K562 (cell line): ENCODE data around the gene P2RY11. TPM values are rescaled to one million over a fixed set of nuclear protein-coding genes. Genes with fewer than 3 reads are reported as not detected.
A peak's percentile ranks its signal among the peaks of the same experiment; 100 is the strongest.

Source experiments
- ATAC-seq: fragments of 200-7000 bp; cut with Tn5 transposase; 3 replicates; pipeline ENCODE4 v1.9.1; 2020; ENCODE audit warnings: moderate library complexity
- BruUV-seq: library from RNA; stranded (reverse); fragments of 400-500 nt; replicated peaks from 2 replicates; lab custom pipeline; 2021; lab: Mats Ljungman, UMichigan
- CTCF ChIA-PET: fragments of 300-600 bp; formaldehyde crosslinking; extraction: SDS; loops from one replicate; lab custom pipeline; 2021; ENCODE audit warnings: low intra/inter-chr PET ratio; lab: Yijun Ruan, JAX
- POLR2A ChIA-PET: fragments of 300-600, 350-650 bp; sonication (Branson Sonifier 250); formaldehyde crosslinking; extraction: SDS; loops from one replicate; lab custom pipeline; 2021; ENCODE audit warnings: antibody characterized with exemption, inconsistent platforms; lab: Yijun Ruan, JAX
- DNase-seq, 4 experiments: peaks; one replicate each; pipeline versions ENCODE4 v3.0.0 to v3.0.0-alpha.2; 2011 to 2018; ENCODE audit warnings: low spot score in 3 of 4, mixed read lengths in 3 of 4; ENCODE audit errors: extremely low read depth in 1 of 4
- FAIRE-seq: peaks from 2 replicates; lab custom pipeline; 2011; peaks lifted over from hg19 to GRCh38; lab: Jason Lieb, UNC
- H2AFZ ChIP-seq: 2 replicates; pipeline ENCODE4 v1.6.0; 2011; ENCODE audit warnings: low read depth, low read length, control low read depth, inconsistent platforms
- H3K27ac ChIP-seq: fragments of 200-600 bp; 3 replicates; pipeline ENCODE4 v1.8.0; 2011; ENCODE audit warnings: low read depth, mild to moderate bottlenecking, control low read depth, inconsistent platforms, low read length, moderate library complexity, mixed read lengths; ENCODE audit errors: extremely low read depth
- H3K27me3 ChIP-seq, 2 experiments: fragments of 300-600 bp in 1 of 2; 2 replicates in 1 of 2; 3 replicates in 1 of 2; pipeline versions ENCODE4 v1.6.0 to v1.8.0; 2011; ENCODE audit warnings: inconsistent platforms in 2 of 2, low read length in 2 of 2, mild to moderate bottlenecking in 1 of 2, mixed read lengths in 1 of 2, moderate library complexity in 1 of 2; ENCODE audit not compliant: control insufficient read depth in 2 of 2, insufficient read depth in 2 of 2
- H3K36me3 ChIP-seq: fragments of 300-600 bp; 3 replicates; pipeline ENCODE4 v1.8.0; 2011; ENCODE audit warnings: mild to moderate bottlenecking, low read length, inconsistent platforms; ENCODE audit not compliant: control insufficient read depth, insufficient read depth
- H3K4me1 ChIP-seq, 2 experiments: fragments of 200-600 bp in 1 of 2; replicated peaks in 1 of 2; 2 replicates in 1 of 2; 3 replicates in 1 of 2; pipeline versions ENCODE4 v1.5.1 to v1.8.0; 2011; ENCODE audit warnings: inconsistent platforms in 2 of 2, low read length in 2 of 2, mild to moderate bottlenecking in 1 of 2, mixed read lengths in 1 of 2, moderate library complexity in 1 of 2; ENCODE audit not compliant: control insufficient read depth in 2 of 2, insufficient read depth in 2 of 2
- H3K4me2 ChIP-seq: 2 replicates; pipeline ENCODE4 v1.6.1; 2011; ENCODE audit warnings: low read length, control low read depth, inconsistent platforms, mixed read lengths; ENCODE audit not compliant: insufficient read depth
- H3K4me3 ChIP-seq: fragments of 200-600 bp; sonication (generic), shearing (Covaris generic); 2 replicates; pipeline ENCODE4 v1.5.1; 2016; ENCODE audit warnings: control low read depth, inconsistent platforms
- H3K79me2 ChIP-seq: fragments of 200-600 bp; 3 replicates; pipeline ENCODE4 v1.8.0; 2011; ENCODE audit warnings: low read length, inconsistent platforms; ENCODE audit not compliant: control insufficient read depth, insufficient read depth
- H3K9ac ChIP-seq, 2 experiments: 2 replicates each; pipeline versions ENCODE4 v1.6.0 to v1.6.1; 2011; ENCODE audit warnings: low read depth in 2 of 2, low read length in 2 of 2, control low read depth in 1 of 2, inconsistent platforms in 1 of 2, mild to moderate bottlenecking in 1 of 2, mixed read lengths in 1 of 2; ENCODE audit not compliant: insufficient read depth in 1 of 2
- H3K9me1 ChIP-seq: one replicate; pipeline ENCODE4 v1.6.0; 2011; ENCODE audit warnings: inconsistent platforms, mild to moderate bottlenecking, low read length, moderate library complexity; ENCODE audit not compliant: control insufficient read depth, insufficient read depth
- H3K9me3 ChIP-seq: replicated peaks from 2 replicates; pipeline ENCODE4 v1.5.1; 2011; ENCODE audit warnings: low read depth, low read length, inconsistent platforms; ENCODE audit not compliant: control insufficient read depth, insufficient read depth
- H4K20me1 ChIP-seq: replicated peaks from 2 replicates; pipeline ENCODE4 v1.6.1; 2011; ENCODE audit warnings: low read length, inconsistent platforms, mixed read lengths; ENCODE audit not compliant: control insufficient read depth, insufficient read depth
- HBP1 ChIP-seq: fragments of 450-650 bp; formaldehyde crosslinking; IDR thresholded peaks from 2 replicates; pipeline ENCODE4 v1.4.0; 2022; ENCODE audit warnings: missing genetic modification characterization
- HDAC1 ChIP-seq, 2 experiments: fragments of 450-650 bp; IDR thresholded peaks; 2 replicates each; pipeline ENCODE4 v1.6.1; 2016 to 2017; ENCODE audit warnings: inconsistent platforms in 1 of 2, mild to moderate bottlenecking in 1 of 2, moderate library complexity in 1 of 2
- HDAC3 ChIP-seq: fragments of 450-650 bp; IDR thresholded peaks from 2 replicates; pipeline ENCODE4 v1.6.1; 2018; ENCODE audit warnings: borderline replicate concordance, mild to moderate bottlenecking, moderate library complexity; ENCODE audit not compliant: partially characterized antibody
- SMAD3 ChIP-seq: fragments of 450-650 bp; formaldehyde crosslinking; conservative IDR thresholded peaks from 2 replicates; pipeline ENCODE4 v1.4.0; 2020; ENCODE audit warnings: mild to moderate bottlenecking
- WGBS: fragments of 100-300 bp; shearing (Covaris generic); methylation state at CpG from one replicate; pipeline ENCODE4 v1.1.6; 2016; ENCODE audit warnings: low coverage, mixed read lengths; ENCODE audit not compliant: insufficient coverage; ENCODE audit errors: missing lambda C conversion rate; 5-methylcytosine and 5-hydroxymethylcytosine counted together
- in situ Hi-C: fragments of 300-500 bp; cut with MboI; formaldehyde crosslinking; loops from 4 replicates; pipeline ENCODE4 v1.15.0; 2018; ENCODE audit warnings: inconsistent platforms, mixed read lengths
- intact Hi-C: fragments of 100-400 bp; cut with micrococcal nuclease; formaldehyde crosslinking; loops from 2 replicates; pipeline ENCODE4 v1.14.2; 2022
- polyA plus RNA-seq, 8 experiments: library from polyadenylated mRNA; depleted of rRNA in 4 of 8; stranded (reverse) in 5 of 8; unstranded in 3 of 8; fragments of >200 nt; fragmentation: Nextera tagmentation in 2 of 8; fragmentation: Illumina TruSeq in 1 of 8; extraction: Ambion mirVana in 2 of 8; extraction: Trizol in 1 of 8; gene quantifications; 2 replicates each; pipeline versions ENCODE4 v1.2.1 to v1.2.3, GENCODE V29; 2011 to 2014; ENCODE audit warnings: inconsistent platforms in 1 of 8, missing spikeins in 1 of 8
- total RNA-seq, 7 experiments: library from RNA; depleted of rRNA in 6 of 7; stranded (reverse); fragments of >200 nt in 6 of 7; fragmentation: Illumina TruSeq in 2 of 7; extraction: Trizol in 2 of 7; gene quantifications; 2 replicates each; pipeline versions ENCODE4 v1.2.1 to v1.2.3, GENCODE V29; 2011 to 2021; ENCODE audit warnings: low replicate concordance in 1 of 7
- TF ChIP-seq, protein P1 (sequence below): IDR thresholded peaks from 2 replicates; pipeline ENCODE4 v1.6.1; 2016; ENCODE audit warnings: missing genetic modification characterization, missing compliant biosample characterization
- TF ChIP-seq, protein P2 (sequence below): fragments of 450-650 bp; IDR thresholded peaks from 2 replicates; pipeline ENCODE4 v1.6.1; 2016; ENCODE audit warnings: low read depth

The P2RY11 gene
- total and polyA plus RNA-seq, 9 of the 15 experiments (the other 6 are each of a cell fraction or from before 2014, with no cell fraction given): 0.03 to 10.1 (median 1.5) TPM

- in situ Hi-C loops: no loop called here
- H3K4me1 ChIP-seq: no peaks in the 10 kb centered on the region; a peak in 1 of 5 replicates
- peaks cover 8 to 12% of the 10 kb centered on the region in 2 experiments for H3K27me3 ChIP-seq
- ChIA-PET POLR2A (no interaction called here), CTCF (no interaction called here)
- 0% methylated on average over 5 of the region's 6 CpGs for WGBS
- no peaks in the 10 kb centered on the region for H3K79me2 ChIP-seq
- H2AFZ ChIP-seq: no peak overlapping the region
- H3K9me1 ChIP-seq: no peaks in the 10 kb centered on the region
- TF ChIP-seq HBP1 (CRISPR knock-in tag) (0 out of 2 replicates have a peak, but pooled peaks have one; percentile 36), SMAD3 (no peak), HDAC1 (IDR thresholded peaks at IDR 0.05) (0 out of 4 replicates have a peak, but pooled peaks of 1 of the 2 experiments have one; percentile 27), HDAC3 (no peak)
- TF ChIP-seq, protein P1, sequence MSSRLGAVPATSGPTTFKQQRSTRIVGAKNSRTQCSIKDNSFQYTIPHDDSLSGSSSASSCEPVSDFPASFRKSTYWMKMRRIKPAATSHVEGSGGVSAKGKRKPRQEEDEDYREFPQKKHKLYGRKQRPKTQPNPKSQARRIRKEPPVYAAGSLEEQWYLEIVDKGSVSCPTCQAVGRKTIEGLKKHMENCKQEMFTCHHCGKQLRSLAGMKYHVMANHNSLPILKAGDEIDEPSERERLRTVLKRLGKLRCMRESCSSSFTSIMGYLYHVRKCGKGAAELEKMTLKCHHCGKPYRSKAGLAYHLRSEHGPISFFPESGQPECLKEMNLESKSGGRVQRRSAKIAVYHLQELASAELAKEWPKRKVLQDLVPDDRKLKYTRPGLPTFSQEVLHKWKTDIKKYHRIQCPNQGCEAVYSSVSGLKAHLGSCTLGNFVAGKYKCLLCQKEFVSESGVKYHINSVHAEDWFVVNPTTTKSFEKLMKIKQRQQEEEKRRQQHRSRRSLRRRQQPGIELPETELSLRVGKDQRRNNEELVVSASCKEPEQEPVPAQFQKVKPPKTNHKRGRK (tag): peak; percentile 75
- TF ChIP-seq, protein P2, sequence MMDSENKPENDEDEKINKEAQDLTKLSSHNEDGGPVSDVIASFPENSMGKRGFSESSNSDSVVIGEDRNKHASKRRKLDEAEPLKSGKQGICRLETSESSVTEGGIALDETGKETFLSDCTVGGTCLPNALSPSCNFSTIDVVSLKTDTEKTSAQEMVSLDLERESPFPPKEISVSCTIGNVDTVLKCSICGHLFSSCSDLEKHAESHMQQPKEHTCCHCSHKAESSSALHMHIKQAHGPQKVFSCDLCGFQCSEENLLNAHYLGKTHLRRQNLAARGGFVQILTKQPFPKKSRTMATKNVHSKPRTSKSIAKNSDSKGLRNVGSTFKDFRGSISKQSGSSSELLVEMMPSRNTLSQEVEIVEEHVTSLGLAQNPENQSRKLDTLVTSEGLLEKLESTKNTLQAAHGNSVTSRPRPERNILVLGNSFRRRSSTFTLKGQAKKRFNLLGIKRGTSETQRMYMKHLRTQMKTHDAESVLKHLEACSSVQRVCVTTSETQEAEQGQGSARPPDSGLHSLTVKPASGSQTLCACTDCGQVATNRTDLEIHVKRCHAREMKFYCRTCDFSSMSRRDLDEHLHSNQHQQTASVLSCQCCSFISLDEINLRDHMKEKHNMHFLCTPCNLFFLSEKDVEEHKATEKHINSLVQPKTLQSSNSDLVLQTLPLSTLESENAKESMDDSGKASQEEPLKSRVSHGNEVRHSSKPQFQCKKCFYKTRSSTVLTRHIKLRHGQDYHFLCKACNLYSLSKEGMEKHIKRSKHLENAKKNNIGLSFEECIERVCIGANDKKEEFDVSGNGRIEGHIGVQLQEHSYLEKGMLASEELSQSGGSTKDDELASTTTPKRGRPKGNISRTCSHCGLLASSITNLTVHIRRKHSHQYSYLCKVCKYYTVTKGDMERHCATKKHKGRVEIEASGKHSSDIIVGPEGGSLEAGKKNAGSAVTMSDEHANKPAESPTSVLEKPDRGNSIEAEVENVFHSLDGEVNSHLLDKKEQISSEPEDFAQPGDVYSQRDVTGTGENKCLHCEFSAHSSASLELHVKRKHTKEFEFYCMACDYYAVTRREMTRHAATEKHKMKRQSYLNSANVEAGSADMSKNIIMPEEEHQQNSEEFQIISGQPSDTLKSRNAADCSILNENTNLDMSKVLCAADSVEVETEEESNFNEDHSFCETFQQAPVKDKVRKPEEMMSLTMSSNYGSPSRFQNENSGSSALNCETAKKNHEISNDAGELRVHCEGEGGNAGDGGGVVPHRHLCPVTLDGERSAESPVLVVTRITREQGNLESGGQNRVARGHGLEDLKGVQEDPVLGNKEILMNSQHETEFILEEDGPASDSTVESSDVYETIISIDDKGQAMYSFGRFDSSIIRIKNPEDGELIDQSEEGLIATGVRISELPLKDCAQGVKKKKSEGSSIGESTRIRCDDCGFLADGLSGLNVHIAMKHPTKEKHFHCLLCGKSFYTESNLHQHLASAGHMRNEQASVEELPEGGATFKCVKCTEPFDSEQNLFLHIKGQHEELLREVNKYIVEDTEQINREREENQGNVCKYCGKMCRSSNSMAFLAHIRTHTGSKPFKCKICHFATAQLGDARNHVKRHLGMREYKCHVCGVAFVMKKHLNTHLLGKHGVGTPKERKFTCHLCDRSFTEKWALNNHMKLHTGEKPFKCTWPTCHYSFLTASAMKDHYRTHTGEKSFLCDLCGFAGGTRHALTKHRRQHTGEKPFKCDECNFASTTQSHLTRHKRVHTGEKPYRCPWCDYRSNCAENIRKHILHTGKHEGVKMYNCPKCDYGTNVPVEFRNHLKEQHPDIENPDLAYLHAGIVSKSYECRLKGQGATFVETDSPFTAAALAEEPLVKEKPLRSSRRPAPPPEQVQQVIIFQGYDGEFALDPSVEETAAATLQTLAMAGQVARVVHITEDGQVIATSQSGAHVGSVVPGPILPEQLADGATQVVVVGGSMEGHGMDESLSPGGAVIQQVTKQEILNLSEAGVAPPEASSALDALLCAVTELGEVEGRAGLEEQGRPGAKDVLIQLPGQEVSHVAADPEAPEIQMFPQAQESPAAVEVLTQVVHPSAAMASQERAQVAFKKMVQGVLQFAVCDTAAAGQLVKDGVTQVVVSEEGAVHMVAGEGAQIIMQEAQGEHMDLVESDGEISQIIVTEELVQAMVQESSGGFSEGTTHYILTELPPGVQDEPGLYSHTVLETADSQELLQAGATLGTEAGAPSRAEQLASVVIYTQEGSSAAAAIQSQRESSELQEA: 0 out of 2 replicates have a peak, but pooled peaks have one; percentile 14
- no peaks in the 10 kb centered on the region for H4K20me1 ChIP-seq
- no peak overlapping the region for H3K4me3 ChIP-seq
- H3K36me3 ChIP-seq: no peaks in the 10 kb centered on the region
- ATAC-seq (no peak), FAIRE-seq (no peak), DNase-seq (no peak)
- no peak overlapping the region for H3K4me2 ChIP-seq
- no TSS peak for BruUV-seq
- H3K27ac ChIP-seq: no peak overlapping the region
- intact Hi-C loops: no loop called here
- H3K9me3 ChIP-seq: peaks cover 3% of the 10 kb centered on the region; the same call in 1 of the 2 replicates
- H3K9ac ChIP-seq: no peak overlapping the region
Measured at GRCh38 chr19:10076535-10076934, 35.0 kb upstream of the P2RY11 start.
